Peyer's patch (tissue), 4 donors: Measurements from ENCODE around the gene CDX2.

ENCODE experiments used
- POLR2A ChIP-seq, 2 donors: fragments of 450-650 bp; IDR thresholded peaks; one replicate each; pipeline ENCODE4 v1.5.1; 2017; ENCODE audit warnings: antibody characterized with exemption in 2 of 2, mild to moderate bottlenecking in 2 of 2, moderate library complexity in 2 of 2
- TF ChIP-seq, protein P1 (sequence below), 6 experiments: fragments of 450-650 bp in 4 of 6; fragments of 200-600 bp in 2 of 6; sonication (generic) in 1 of 6; IDR thresholded peaks; one replicate each; pipeline ENCODE4 v1.5.1; 2017 to 2019; ENCODE audit warnings: antibody characterized with exemption in 6 of 6, mild to moderate bottlenecking in 3 of 6, moderate library complexity in 1 of 6

DNA sequence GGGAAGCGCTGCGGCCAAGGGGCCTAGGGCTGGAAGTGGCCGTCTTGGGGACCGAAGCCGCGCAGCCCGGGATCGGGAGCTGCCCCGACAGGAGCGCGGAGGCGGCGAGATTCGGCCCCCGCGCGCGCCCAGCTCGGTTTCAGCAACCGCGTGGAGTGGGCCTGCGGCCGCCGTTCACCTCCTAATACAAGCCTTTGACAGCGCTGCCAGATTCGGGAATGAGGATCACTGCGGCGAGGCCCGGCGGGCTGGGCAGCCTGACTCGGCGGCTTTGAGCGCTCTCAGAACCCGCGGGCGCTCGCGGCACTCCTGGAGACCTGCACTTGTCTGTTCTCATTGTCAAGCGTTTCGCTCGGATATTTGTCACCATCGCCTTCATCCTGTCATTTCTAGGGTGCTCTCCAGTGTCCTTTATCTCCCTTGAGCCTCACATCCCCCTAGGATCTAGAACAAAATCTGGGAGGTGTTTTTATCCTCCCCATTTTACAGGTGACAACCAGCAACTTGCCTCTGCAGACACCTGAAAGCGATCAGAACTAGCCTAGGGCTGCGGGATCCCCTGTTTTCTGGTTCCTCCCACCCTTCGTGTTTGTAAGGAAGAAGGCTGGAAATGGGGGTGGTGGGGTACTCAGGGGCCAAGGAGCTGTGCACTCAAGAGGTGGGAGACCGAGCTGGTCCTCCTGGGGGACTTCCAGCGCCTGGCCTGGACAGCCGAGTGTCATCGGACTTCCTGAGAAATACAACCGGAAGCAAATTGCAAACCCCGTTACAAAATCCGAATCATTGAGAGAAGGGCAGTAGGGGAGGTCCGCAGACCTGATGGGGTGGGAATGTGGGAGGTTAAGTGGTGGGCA is 1.5 kb upstream of the CDX2 start:
- TF ChIP-seq, protein P1, sequence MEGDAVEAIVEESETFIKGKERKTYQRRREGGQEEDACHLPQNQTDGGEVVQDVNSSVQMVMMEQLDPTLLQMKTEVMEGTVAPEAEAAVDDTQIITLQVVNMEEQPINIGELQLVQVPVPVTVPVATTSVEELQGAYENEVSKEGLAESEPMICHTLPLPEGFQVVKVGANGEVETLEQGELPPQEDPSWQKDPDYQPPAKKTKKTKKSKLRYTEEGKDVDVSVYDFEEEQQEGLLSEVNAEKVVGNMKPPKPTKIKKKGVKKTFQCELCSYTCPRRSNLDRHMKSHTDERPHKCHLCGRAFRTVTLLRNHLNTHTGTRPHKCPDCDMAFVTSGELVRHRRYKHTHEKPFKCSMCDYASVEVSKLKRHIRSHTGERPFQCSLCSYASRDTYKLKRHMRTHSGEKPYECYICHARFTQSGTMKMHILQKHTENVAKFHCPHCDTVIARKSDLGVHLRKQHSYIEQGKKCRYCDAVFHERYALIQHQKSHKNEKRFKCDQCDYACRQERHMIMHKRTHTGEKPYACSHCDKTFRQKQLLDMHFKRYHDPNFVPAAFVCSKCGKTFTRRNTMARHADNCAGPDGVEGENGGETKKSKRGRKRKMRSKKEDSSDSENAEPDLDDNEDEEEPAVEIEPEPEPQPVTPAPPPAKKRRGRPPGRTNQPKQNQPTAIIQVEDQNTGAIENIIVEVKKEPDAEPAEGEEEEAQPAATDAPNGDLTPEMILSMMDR (IDR thresholded peaks at IDR 0.05), result no peak
- TF ChIP-seq POLR2A (IDR thresholded peaks at IDR 0.05), result no peak
